BE2C (cell line): ENCODE measurements around the gene MYT1.

Experiments
- DNase-seq: peaks from one replicate; pipeline ENCODE4 v3.0.0-alpha.2; 2020
- H3K27me3 ChIP-seq: fragments of 250-450 bp; sonication (Bioruptor Pico); 2 replicates; pipeline ENCODE4 v1.5.1; 2020; ENCODE audit warnings: mild to moderate bottlenecking
- H3K36me3 ChIP-seq: fragments of 250-450 bp; sonication (Bioruptor Pico); 2 replicates; pipeline ENCODE4 v1.5.1; 2020; ENCODE audit warnings: mild to moderate bottlenecking
- H3K4me1 ChIP-seq: fragments of 250-450 bp; sonication (Bioruptor Pico); 2 replicates; pipeline ENCODE4 v1.5.1; 2020
- H3K4me3 ChIP-seq: 2 replicates; pipeline ENCODE4 v1.5.1; 2011; ENCODE audit warnings: low read depth, low read length
- H3K9me3 ChIP-seq: fragments of 250-450 bp; sonication (Bioruptor Pico); 2 replicates; pipeline ENCODE4 v1.5.1; 2020
- CTCF ChIP-seq: IDR thresholded peaks from 2 replicates; pipeline ENCODE4 v1.5.1; 2012; ENCODE audit warnings: mild to moderate bottlenecking, low read depth, low read length

MYT1 gene

DNA sequence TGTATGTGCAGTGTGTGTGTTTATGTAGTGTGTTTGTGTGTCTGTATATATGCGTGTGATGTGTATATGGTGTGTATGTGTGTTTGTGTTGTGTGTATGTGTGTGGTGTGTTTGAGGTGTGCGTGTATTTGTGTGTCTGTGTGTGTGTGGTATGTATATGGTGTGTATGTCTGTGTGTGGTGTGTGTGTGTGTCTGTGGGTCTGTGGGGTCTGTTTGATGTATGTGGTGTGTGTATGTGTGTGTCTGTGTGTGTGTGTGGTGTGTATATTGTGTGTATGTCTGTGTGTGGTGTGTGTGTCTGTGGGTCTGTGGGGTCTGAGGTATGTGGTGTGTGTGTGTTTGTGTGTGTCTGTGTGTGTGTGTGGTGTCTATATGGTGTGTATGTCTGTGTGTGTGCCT is 10.8 kb upstream of the MYT1 start:
- H3K4me1 ChIP-seq: peaks cover 42% of the 10 kb centered on the region
- no peak for DNase-seq
- H3K36me3 ChIP-seq: no peaks in the 10 kb centered on the region
- no peak for TF ChIP-seq CTCF
- no peaks in the 10 kb centered on the region for H3K9me3 ChIP-seq
- H3K27me3 ChIP-seq: no peaks in the 10 kb centered on the region
- H3K4me3 ChIP-seq: no peak overlapping the region

DNA sequence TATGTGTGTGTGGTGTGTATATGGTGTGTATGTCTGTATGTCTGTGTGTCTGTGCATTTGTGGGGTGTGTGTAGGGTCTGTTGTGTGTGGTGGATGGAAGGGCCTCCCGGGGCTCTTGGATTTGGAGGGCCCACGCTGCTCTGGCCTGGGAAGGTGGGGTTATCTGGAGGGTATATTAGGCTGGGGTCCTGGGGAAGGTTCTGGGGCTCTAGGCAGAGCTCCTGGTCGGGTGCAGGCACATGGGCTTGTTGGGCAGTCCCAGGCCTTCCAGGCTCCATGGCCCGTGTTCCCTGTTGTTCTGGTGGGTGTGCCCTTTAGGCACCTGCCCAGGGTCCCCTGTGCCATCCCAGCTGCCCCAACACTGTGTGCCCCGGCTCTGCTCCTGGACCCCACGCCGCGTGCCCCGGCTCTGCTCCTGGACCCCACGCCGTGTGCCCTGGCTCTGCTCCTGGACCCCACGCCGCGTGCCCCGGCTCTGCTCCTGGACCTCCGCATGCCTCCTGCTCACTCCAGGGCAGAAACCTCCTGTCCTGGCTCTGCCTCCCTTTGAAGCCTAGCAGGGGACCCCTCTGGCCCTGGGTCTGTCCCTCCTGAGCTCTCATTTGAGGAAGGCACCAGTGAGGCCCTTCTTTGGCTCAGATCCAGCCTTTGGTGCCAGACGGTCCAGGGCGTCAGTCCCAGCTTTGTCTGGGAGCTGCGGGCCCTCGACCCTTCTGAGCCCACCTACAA is 10.2 kb upstream of the MYT1 start:
- no peaks in the 10 kb centered on the region for H3K27me3 ChIP-seq
- no peak overlapping the region for H3K4me3 ChIP-seq
- TF ChIP-seq CTCF: no peak
- H3K36me3 ChIP-seq: no peaks in the 10 kb centered on the region
- no peak for DNase-seq
- no peaks in the 10 kb centered on the region for H3K9me3 ChIP-seq
- peaks cover 43% of the 10 kb centered on the region for H3K4me1 ChIP-seq

GRCh38 chr20:64154590-64155257 is 9.5 kb upstream of the MYT1 start:
- no peak for DNase-seq
- no peaks in the 10 kb centered on the region for H3K27me3 ChIP-seq
- no peaks in the 10 kb centered on the region for H3K36me3 ChIP-seq
- no peak for TF ChIP-seq CTCF
- H3K4me3 ChIP-seq: no peak overlapping the region
- H3K4me1 ChIP-seq: peaks cover 50% of the 10 kb centered on the region
- no peaks in the 10 kb centered on the region for H3K9me3 ChIP-seq

- 0 out of 2 replicates have a peak, but pooled peaks have one; percentile 6 for TF ChIP-seq CTCF
- no peaks in the 10 kb centered on the region for H3K9me3 ChIP-seq
- no peak overlapping the region for H3K4me3 ChIP-seq
- no peaks in the 10 kb centered on the region for H3K36me3 ChIP-seq
- peak; percentile 70 for DNase-seq
- no peaks in the 10 kb centered on the region for H3K27me3 ChIP-seq
- peaks cover 56% of the 10 kb centered on the region for H3K4me1 ChIP-seq
Measured at GRCh38 chr20:64155258-64156135, 8.8 kb upstream of the MYT1 start.

DNA sequence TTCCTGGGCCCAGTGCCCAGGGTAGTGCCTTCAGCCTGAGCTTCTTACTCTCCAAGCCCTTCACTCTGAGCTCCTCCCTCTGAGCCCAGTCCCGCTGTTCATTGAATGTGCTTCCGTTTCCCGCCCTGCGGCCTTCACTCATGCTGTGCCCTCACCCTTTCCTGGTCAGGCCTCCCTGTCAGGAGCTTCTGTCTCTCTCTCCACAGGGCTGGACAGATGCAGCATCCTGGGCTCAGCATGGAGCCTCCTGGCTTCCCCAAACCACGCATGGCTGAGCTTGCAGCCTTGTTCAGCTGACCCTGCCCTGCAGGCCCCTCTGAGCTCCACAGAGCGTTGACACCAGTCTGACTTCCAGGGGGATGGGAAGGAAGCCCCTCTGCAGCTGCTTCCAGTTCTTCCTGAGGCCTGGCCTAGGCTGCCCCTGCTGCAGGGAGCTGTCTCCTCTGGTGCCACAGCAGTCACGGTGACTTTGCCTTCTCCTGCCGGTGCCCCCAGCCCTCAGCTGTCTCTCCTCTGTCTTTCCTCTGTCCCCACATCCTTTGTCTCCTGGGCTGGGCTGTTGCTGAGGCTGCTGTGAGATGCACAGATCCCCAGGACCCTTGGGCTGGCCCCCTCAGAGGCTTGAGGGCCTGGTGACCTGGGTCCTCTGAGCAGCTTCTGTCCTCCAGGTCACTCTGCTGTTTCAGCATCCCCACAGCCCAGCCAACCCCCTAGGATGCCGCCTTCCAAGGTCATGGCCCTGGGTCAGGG is 7.9 kb upstream of the MYT1 start:
- Histone ChIP-seq H3K27me3 (no peaks in the 10 kb centered on the region), H3K4me1 (peaks cover 64% of the 10 kb centered on the region), H3K9me3 (no peaks in the 10 kb centered on the region), H3K4me3 (no peak overlapping the region), H3K36me3 (no peaks in the 10 kb centered on the region)
- peak; percentile 48 for DNase-seq
- TF ChIP-seq CTCF: no peak
